Measurements from ENCODE around the gene AFAP1L2.
"Not testable (repeated sequence)": the region's sequence is repeated elsewhere in the genome, so short reads cannot be mapped to it uniquely, and the experiment has no call there.

Gene AFAP1L2

DNA sequence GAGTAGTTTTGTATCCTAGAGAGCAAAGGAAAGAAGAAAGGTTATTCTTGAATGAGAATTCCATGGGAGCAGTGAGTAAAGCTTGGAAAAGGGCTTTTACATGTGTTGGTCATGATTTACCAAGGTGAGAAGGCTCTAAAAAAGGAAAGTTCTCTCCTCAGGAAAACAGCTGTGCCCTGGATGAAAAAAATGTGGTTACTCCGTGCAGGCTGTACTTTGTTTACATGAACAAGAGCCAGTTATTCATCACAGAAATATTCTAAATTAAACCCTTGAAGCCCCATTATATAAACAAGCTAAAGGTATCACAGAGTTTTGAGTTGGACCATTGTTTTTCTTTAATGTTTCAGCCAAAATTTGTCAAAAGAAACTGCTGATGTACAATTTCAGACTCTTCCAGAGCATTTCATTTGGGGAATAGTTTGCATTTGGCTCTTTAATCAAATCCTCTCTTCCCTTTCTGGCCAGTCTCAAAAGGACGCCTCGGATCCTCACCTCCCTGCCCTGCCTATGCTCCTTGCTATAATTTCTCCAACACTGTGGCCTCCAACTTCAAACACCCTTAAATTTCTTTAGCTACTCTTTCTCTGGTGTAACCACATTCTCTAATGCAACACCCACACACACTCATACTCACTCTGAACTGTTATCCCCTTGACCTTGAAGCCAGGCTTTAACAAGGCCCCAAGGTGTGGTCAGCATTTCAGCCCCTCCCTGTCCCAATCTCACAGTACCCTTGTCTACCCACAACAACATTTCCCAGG is 47.4 kb downstream of the AFAP1L2 start:
- peak; percentile 38 for DNase-seq

DNA sequence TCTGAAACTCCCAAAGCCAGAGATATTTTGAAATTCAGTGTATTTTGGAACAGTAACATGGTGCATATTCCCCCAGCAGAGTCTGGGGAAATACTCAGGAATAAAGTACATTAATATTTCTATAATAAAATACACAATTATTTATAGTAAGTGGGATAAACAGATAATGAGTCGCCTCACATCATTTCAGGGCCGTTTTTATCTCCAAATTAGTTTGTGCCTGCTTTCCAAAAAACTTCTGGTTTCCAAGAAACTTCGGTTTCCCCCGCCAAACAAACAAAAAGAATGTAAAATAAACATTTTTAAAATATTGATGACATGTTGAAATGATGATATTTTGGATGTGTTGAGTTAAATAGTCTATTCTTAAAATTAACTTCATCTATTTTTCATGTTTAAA is 48.2 kb downstream of the AFAP1L2 start:
- no peak for DNase-seq

DNA sequence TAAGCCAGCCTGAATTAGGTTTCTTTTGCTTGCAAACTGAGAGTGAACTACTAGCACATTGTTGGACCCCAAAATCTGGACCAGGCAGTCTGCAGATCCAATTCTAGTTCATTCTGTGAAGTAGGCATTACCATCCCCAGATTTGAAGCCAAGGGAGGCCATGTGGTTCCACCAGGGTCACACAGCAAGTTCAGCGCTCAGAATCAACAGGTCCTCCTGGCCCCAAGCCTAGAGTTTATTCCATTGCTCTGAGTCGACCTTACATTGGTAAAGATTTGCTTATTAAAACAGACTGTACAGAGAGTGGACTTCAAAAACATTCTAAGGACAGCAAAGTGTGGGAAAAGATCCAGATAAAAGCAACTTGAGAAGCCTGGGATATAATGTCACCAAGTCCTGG is 50.9 kb downstream of the AFAP1L2 start:
- DNase-seq: no peak

DNA sequence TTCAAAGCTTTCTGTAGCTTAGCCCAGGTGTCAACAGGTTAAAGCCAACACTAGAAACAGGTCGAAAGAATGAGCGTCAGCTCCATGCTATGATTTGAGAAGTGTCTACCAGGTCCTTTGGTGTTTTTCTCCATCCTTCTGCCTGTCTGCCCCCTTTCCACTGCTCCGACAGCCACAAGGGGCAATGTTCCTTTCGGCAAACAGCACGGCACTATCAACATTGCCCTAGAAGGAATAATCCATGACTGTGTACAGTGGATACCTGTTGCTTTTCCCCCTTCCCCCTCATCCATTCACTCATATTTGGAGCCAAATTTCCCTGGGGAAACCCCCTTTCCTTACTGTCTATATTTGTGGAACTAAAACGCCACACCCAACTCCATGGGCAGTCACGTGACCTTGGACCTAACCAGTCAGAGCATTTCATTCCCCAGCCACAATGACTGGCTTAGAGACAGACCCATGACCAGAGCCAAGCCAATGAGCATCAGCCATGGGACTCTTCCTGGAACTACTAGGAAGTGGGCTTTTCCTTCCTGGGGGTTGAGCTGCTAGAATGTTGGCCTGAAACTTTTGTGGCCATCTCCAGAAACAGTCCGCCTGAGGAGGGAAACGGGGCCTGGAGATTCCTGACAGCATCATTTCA is 51.5 kb downstream of the AFAP1L2 start:
- no peak for DNase-seq

DNA sequence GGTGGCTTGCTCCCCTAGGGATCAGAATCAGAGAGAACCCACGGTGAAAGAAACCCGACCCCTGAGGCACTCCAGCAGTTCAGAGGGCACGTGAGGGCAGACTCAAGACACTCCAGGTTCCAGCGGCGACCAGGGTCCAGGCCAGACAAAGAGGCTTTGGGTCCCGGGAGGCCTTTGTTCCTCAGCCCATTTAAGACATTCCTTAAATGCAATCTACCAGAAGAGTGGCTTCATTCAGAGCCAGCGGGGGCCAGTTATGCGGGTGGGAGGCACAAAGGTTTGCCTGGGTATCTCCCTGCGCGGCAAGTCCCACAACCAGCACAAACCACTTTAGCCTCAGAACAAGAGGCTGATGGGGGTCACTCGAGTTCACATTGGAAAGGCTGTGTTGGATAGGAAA is 53.6 kb downstream of the AFAP1L2 start:
- DNase-seq: no peak

DNA sequence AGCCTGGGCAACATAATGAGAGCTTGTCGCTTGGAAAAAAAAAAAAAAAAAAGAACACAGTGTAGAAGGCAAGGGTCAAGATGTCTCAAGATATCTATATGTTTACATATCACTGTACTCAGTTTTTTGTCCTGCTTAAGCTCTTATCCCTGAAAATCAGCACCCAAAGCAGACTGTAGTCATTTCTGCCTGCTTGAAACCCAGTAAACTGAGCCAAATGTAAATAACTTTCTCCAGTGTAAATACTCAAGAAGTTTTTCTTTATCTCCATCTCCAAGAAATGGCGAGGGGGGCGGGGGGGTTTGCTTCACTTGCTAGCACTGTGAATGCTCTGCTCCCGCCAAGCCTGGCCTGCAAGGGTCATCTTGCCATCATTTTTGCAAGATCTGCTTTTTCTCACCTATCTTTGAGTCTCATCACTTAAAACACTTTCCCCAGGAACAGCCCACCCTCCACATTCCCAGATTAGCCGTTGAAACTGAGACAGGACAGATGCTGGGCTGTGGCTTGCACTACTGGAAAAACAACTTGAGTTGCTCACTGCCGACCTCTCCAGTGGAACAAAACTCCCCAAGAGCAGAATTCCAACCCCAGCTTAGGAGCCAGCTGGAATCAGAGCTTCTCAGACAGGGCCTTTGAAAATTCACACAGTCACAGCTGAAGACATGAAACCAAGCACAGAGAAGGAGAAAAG is 54.6 kb downstream of the AFAP1L2 start:
- no peak for DNase-seq

DNA sequence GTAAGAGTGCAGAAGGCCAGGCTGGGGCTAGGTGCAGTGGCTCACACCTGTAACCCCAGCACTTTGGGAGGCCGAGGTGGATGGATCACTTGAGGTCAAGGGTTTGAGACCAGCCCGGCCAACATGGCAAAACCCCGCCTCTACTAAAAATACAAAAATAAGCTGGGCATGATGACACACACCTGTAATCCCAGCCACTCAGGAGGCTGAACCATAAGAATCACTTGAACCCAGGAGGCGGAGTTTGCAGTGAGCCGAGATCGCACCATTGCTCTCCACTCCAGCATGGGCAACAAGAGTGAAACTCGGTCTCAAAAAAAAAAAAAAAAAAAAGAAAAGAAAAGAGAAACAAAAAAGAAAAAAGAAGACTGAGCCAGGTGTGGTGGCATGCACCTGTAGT is 55.2 kb downstream of the AFAP1L2 start:
- DNase-seq: not testable (repeated sequence)

DNA sequence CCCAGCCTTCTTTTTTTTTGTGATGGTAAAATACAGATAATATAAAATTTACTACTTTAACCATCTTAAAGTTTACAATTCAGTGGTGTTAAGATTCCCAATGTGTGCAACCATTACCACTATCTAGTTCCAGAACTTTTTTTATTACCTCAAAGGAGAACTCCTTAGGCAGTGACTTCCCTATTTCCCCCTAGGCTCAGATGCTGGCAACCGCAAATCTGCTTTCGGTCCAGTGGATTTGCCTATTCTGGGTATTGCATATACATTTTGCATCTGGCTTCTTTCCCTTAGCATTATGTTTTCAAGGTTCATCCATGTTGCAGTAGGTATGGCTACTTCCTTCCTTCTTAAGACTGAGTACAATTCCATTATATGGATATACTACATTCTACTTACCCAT is 56.5 kb downstream of the AFAP1L2 start:
- DNase-seq: no peak

DNA sequence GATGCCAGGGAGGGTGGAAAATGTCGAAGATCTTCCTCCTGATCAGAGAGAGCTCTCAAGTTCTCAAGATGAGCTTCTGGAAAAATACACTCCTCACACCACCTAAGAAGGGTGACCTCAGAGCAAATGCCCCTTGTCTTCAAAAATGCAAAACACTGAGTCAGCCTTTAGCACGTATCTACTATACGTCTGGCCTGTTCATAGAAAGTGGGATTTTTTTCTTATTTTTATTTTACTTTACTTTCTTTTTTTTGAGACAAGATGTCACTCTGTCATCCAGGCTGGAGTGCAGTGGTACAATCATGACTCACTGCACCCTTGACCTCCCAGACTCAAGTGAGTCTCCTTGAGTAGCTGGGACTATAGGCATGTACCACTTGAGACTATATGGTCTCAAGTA is 57.1 kb downstream of the AFAP1L2 start:
- DNase-seq: peak; percentile 17

DNA sequence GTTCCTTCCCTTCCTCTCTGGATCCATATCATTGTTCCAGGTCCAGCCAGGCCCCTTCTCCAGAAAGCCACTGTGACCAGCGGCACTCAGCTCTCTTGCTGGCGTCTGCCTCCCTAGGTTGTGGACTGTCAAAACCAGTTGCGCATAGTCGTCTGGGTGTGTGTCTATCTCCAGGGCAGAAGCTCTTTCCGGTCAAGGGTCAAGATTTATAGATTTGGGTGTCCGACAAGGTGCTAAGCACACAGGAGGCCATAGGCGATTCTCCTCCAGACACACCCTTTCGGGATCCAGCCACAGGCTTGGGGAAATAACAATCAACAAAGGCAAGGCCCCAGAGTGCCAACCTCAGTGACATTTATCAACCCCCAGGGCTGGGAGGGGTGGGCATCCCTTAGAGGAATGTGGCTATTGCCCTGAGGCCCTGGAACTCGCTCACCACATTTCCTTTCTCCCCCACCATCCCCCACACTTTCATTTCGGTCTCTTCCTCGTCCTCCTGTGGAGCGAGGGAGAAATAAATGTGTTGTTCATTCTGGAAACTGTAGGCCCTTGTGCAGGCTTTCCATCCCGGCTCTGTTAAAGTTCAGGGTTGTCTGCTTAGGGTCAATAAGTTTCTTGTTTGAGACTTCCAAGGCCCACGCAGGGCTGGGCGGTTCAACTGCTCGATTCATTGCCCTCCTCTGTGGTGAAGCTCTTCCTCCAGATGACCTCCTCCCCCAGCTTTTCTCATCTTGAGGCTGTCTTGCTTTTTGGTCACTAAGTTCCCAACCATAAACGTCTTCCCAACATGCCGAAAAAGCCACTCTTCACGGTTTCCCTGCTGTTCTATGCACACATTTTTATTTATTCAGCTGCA is 57.9 kb downstream of the AFAP1L2 start:
- DNase-seq: no peak

DNA sequence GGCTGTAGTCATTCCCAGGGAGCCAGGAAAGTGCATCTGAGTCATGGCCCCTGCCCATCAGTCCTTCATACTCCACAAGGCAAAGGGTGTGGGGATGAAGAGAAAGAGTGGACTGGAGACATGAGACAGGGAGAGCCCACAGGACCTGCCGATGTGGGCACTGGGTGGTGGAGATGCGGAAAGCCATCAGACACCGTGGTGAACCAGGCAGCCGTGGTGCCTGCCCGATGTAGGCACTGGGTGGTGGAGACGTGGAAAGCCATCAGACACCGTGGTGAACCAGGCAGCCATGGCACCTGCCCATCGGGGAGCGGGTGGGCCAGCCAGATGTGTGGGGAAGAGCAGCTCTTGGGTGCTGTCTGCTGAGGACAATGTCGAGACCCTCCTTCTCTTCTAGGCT is 58.6 kb downstream of the AFAP1L2 start:
- no peak for DNase-seq

DNA sequence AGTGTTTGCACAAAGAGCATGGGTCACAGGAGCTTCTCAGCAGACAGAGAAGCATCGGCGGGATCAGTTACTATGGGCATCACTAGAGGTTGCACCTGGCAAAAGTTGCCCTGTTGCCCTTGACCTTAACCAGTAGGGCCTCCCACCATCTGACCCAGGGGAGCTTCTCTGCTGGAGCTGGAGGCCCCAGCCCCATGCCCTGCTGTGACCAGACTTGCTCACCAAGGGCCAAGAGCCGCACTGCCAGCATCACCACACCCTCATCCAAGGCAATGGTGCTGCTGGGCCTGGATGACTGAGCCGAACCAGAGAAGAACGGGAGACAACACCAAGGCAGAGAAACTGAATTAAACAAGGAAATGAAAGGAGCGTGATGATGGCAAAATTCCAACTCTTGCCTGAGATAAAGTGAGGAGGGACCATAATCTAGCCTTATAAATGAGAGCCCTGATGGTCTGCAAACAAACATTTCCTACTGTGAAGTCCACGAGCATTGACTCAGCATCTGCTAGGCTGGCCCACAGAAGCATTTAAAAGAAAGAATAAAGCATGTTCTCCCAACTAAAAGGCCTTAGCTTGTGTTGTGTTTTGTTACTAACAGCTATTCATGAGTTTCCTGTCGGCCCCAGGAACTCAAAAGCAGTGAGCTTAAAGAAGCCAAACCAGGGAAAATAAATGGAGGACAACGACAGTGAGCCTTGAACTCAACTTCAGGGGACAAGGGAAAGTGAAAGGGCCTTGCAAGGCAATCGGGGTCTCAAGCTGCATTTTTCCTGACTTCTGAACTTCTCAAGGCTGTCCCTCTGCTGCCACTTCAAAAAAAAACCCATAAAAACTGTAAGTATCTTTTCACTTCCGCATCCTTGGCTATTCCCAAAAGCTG is 60.4 kb downstream of the AFAP1L2 start:
- no peak for DNase-seq

DNA sequence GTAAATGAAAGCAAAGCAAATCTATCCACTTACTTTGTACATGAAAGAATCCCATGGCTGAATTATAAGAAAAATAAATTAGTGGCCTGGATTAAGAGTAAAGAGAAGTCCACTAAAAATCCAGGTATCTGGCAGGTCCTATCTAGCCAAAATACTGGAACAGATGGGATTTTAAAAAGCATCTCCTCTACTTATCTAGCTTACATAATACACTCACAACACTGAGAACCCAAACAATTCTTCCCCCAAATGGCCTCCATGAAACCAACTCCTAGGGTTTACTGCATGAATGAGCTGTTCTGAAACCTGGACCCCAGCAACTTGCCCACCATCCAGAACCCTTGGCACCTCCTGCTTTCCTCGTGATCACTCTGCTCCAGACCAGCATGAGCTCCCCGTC is 61.3 kb downstream of the AFAP1L2 start:
- DNase-seq: no peak

DNA sequence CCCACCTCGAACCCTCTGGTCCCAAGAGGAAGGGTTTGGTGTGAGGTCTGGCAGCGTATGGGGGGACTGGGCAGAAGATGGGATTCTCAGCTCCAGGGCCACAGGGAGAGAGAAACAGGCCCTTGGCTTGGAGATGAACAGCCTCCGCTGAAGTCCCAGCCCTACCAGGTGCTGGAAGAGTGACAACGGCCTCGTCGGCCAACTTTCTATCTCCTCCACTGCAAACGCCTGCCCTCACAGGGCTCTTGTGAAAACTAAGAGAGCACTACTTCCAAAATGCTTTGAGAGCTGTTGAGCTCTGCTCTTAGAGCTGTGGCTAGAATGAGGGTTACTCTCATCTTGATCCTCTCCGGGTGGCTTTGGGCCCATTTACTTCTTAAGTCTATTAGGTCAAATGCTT is 63.5 kb downstream of the AFAP1L2 start:
- DNase-seq: no peak

DNA sequence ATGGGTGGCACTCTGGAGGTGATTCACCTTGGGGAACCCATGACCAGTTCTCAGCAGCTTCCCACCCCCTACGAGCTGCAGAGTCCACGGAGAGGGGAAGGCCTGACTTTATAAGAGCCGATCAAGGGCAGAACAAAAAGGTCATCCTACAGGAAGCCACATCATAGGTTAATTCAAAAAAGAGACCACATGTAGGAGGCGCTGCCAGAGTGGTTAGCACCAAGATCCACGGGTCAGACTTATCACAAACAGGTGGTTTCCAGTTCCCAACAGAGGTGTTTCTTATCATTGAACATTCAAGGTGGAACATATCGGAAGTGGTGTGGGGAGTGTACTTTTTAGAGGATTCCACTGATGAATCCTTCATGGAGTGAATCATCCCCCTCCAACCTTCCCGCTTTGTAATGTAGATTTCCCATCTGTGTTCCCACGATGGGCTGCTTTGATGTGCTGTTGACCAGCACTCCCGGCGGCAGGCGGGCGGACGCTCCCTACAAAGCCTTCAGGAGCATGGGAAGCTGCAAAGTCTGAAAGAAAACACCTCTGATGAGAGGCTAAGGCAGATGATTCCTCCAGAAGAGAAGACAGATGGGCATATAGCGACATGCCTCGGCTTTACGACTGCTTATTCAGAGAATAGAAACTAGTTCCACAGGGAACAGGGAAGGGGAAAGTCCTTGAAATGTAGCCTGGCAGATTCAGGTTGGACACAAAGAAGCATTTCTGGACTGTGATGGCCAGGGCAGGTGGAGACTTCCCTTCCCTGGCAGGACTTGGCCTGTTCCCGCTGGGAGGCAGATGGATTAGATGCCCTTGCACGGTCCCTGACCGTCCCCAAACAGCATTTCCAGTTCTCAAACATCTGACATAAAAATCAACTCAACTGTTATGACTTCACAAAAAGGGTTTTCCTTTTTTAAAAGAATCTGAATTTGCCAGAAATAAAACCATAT is 66.5 kb downstream of the AFAP1L2 start:
- DNase-seq: no peak

DNA sequence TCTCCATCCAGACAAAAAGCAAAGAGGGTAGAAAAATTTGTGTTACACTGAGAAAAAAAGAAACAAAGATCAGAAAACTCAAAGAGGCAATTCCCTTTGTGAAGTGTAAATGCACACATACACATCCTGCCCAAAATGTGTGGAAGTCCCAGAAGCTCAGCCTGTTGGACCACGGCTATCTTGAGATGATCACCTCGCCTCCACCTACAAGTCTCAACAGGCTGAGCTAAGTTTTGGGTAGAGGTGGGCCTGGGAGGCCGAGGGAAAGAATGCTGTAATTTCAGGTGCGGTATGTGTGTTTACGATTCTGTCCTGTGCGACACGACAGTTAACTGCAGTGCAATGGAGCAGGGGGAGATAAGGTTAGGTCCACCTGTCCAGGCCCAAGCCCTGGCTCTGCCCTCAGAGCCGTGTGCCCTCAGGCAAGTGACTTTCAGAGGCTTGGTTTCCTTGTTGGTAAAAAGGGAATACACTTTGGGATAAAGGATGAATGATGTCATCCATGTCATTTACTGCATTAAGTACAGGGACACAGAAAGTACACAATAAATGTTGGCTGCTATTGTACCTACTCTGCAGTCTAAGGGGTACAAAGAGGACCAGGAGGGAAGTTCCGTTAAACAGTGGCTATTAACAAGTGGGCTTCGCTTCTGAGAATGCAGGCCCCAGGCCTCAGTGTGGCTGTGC is 67.3 kb downstream of the AFAP1L2 start:
- no peak for DNase-seq

DNA sequence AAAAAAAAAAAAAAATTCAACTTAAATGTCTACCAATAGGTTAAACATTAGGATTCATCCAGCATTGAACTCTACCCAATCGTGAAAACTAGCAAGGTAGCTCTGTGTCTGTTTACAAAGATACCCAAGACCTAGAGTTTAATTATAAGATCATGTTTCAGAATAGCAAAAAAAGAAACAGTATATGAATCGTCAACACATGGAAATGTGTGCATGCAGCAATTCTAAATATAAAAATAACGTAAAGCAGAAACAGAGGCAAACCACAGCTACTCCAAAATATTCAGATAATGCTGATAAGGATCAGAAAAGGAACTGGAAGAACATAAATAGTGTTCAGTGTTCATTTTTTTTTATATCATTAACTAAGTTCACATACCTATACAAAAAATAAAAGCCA is 68.7 kb downstream of the AFAP1L2 start:
- no peak for DNase-seq

DNA sequence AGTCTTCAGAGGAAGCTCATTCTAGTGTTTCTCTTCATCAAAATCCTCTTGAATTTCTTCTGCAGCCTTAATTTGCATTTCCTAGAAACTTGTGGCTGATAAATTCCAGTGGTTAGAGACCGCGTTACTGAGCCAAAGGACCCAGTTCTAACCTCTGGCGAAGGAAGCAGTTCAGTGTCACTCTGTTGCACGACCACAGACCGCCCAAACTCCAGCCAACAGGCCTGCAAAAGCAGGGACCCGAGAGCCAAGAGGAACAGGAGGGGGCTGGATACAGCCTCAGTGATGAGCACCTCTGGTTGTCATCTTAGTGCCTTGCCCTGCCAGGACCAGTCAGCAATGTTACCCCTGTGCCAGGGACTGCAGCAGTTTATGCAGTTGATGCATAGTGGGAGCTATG is 70.0 kb downstream of the AFAP1L2 start:
- DNase-seq: no peak

DNA sequence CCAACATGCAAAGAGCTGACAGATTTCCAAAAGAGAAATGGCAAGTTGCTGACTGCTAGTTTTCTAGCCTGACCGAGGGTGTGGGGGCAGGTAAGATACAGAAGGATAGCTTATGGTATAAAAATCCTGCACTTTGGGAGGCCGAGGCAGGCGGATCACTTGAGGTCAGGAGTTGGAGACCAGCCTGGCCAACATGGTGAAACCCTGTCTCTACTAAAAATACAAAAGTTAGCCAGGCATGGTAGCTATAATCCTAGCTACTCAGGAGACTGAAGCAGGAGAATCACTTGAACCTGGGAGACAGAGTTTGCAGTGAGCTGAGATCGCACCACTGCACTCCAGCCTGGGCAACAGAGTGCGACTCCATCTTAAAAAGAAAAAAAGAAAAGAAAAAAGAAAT is 70.9 kb downstream of the AFAP1L2 start:
- not testable (repeated sequence) for DNase-seq
